HepG2 (cell line): ENCODE results near the gene MMS19. TPM values are rescaled to one million over a fixed set of nuclear protein-coding genes. Genes with fewer than 3 reads are reported as not detected.

Experiments used
- DR1 ChIP-seq: sonication (generic); formaldehyde crosslinking; IDR thresholded peaks from 2 replicates; pipeline ENCODE4 v1.8.0; 2021; ENCODE audit warnings: mild to moderate bottlenecking, missing genetic modification reagents, inconsistent platforms
- EHMT2 ChIP-seq: fragments of 200-600 bp; sonication (generic); IDR thresholded peaks from 2 replicates; pipeline ENCODE4 v1.7.0; 2017; ENCODE audit warnings: antibody characterized with exemption, low read depth, low read length, borderline replicate concordance
- ELF3 ChIP-seq: IDR thresholded peaks from 2 replicates; pipeline ENCODE4 v1.6.1; 2016; ENCODE audit warnings: missing genetic modification reagents, missing compliant biosample characterization
- ELF4 ChIP-seq: sonication (generic); formaldehyde crosslinking; IDR thresholded peaks from 2 replicates; pipeline ENCODE4 v1.5.0; 2020; ENCODE audit warnings: missing genetic modification reagents, mild to moderate bottlenecking, moderate library complexity, borderline replicate concordance
- HOXA5 ChIP-seq: sonication (generic); formaldehyde crosslinking; IDR thresholded peaks from 2 replicates; pipeline ENCODE4 v1.4.0; 2020; ENCODE audit warnings: missing genetic modification reagents
- RFX1 ChIP-seq: fragments of 450-650 bp; IDR thresholded peaks from 2 replicates; pipeline ENCODE4 v1.6.1; 2017
- TBP ChIP-seq: sonication (generic); formaldehyde crosslinking; IDR thresholded peaks from 2 replicates; pipeline ENCODE4 v1.5.0; 2020; ENCODE audit warnings: missing genetic modification reagents
- THAP9 ChIP-seq: sonication (generic); formaldehyde crosslinking; IDR thresholded peaks from 2 replicates; pipeline ENCODE4; 2020; ENCODE audit warnings: missing genetic modification reagents, mild to moderate bottlenecking, borderline replicate concordance
- ZFY ChIP-seq: sonication (generic); formaldehyde crosslinking; IDR thresholded peaks from 2 replicates; pipeline ENCODE4 v1.4.0; 2020; ENCODE audit warnings: missing genetic modification reagents
- ZNF431 ChIP-seq: sonication (generic); formaldehyde crosslinking; IDR thresholded peaks from 2 replicates; pipeline ENCODE4 v1.9.0; 2022; ENCODE audit warnings: missing genetic modification reagents, low read depth, mild to moderate bottlenecking, borderline replicate concordance
- ZNF547 ChIP-seq: sonication (generic); formaldehyde crosslinking; IDR thresholded peaks from 2 replicates; pipeline ENCODE4 v1.5.1; 2020; ENCODE audit warnings: mild to moderate bottlenecking, missing genetic modification reagents
- polyA plus RNA-seq, 8 experiments: library from polyadenylated mRNA; depleted of rRNA in 3 of 8; stranded (reverse) in 7 of 8; unstranded in 1 of 8; fragments of >200 nt; fragmentation: Illumina TruSeq in 4 of 8; extraction: Trizol in 4 of 8; gene quantifications; 2 replicates each; pipeline versions ENCODE4 v1.2.1 to v1.2.3, GENCODE V29; 2011 to 2016; ENCODE audit warnings: low read depth in 4 of 8, missing spikeins in 1 of 8, mixed read lengths in 1 of 8; ENCODE audit not compliant: insufficient read depth in 1 of 8
- total RNA-seq, 5 experiments: library from RNA; depleted of rRNA; stranded (reverse); fragments of >200 nt; fragmentation: Illumina TruSeq; extraction: Trizol; gene quantifications; 2 replicates each; pipeline ENCODE4 v1.2.3, GENCODE V29; 2016; ENCODE audit warnings: low read depth in 1 of 5
- TF ChIP-seq, protein P1 (sequence below): sonication (generic); formaldehyde crosslinking; IDR thresholded peaks from 2 replicates; pipeline ENCODE4 v1.4.0; 2020; ENCODE audit warnings: mild to moderate bottlenecking, missing genetic modification reagents

The MMS19 gene
- total and polyA plus RNA-seq, 2 of the 13 experiments (the other 11 are each of a cell fraction or from before 2014, with no cell fraction given), result 76.4 to 107 TPM

DNA sequence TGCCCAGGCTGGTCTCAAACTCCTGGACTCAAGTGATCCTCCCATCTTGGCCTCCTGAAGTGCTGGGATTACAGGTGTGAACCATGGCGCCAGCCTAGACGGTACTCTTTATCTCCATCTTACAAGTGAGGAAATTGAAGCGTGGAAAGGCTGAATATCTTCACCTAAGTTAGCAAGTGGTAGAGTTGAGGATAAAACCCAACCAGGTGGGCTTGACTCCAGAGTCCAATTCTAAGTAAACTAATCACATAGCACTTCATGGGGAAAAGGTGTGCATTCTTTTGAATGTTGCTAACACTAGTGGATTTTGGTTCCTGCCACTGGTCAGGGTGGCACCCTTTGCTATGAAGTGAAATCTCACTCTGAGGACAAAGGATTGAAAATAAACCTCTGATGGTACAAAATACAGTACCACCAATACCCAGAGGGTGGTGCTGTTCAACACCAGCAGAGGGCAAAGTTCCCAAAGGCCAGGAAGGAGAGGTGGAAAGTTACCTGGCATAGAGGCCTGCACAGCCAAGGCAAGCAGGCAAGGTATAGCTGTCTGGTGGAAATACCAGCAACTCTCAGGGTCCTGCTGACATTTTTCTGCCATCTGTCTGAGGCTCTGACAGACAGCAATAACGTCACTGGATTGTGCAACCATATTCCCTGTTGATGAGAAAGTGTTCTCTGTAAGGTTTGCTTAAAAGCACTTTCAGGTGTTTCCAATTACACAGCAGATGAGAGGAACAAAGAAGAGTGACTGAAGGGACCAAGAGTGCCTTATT, 34.7 kb downstream of the MMS19 start (continued):
- TF ChIP-seq ZNF547 (CRISPR knock-in tag) (no peak), ZNF431 (CRISPR knock-in tag) (no peak), ELF4 (no peak), ZFY (CRISPR knock-in tag) (peak; percentile 63), TBP (CRISPR knock-in tag) (no peak), HOXA5 (CRISPR knock-in tag) (no peak), EHMT2 (no peak), RFX1 (no peak), DR1 (CRISPR knock-in tag) (no peak), THAP9 (no peak), ELF3 (CRISPR knock-in tag) (peak; percentile 53; the same call in 1 of the 2 replicates)
- TF ChIP-seq, protein P1, sequence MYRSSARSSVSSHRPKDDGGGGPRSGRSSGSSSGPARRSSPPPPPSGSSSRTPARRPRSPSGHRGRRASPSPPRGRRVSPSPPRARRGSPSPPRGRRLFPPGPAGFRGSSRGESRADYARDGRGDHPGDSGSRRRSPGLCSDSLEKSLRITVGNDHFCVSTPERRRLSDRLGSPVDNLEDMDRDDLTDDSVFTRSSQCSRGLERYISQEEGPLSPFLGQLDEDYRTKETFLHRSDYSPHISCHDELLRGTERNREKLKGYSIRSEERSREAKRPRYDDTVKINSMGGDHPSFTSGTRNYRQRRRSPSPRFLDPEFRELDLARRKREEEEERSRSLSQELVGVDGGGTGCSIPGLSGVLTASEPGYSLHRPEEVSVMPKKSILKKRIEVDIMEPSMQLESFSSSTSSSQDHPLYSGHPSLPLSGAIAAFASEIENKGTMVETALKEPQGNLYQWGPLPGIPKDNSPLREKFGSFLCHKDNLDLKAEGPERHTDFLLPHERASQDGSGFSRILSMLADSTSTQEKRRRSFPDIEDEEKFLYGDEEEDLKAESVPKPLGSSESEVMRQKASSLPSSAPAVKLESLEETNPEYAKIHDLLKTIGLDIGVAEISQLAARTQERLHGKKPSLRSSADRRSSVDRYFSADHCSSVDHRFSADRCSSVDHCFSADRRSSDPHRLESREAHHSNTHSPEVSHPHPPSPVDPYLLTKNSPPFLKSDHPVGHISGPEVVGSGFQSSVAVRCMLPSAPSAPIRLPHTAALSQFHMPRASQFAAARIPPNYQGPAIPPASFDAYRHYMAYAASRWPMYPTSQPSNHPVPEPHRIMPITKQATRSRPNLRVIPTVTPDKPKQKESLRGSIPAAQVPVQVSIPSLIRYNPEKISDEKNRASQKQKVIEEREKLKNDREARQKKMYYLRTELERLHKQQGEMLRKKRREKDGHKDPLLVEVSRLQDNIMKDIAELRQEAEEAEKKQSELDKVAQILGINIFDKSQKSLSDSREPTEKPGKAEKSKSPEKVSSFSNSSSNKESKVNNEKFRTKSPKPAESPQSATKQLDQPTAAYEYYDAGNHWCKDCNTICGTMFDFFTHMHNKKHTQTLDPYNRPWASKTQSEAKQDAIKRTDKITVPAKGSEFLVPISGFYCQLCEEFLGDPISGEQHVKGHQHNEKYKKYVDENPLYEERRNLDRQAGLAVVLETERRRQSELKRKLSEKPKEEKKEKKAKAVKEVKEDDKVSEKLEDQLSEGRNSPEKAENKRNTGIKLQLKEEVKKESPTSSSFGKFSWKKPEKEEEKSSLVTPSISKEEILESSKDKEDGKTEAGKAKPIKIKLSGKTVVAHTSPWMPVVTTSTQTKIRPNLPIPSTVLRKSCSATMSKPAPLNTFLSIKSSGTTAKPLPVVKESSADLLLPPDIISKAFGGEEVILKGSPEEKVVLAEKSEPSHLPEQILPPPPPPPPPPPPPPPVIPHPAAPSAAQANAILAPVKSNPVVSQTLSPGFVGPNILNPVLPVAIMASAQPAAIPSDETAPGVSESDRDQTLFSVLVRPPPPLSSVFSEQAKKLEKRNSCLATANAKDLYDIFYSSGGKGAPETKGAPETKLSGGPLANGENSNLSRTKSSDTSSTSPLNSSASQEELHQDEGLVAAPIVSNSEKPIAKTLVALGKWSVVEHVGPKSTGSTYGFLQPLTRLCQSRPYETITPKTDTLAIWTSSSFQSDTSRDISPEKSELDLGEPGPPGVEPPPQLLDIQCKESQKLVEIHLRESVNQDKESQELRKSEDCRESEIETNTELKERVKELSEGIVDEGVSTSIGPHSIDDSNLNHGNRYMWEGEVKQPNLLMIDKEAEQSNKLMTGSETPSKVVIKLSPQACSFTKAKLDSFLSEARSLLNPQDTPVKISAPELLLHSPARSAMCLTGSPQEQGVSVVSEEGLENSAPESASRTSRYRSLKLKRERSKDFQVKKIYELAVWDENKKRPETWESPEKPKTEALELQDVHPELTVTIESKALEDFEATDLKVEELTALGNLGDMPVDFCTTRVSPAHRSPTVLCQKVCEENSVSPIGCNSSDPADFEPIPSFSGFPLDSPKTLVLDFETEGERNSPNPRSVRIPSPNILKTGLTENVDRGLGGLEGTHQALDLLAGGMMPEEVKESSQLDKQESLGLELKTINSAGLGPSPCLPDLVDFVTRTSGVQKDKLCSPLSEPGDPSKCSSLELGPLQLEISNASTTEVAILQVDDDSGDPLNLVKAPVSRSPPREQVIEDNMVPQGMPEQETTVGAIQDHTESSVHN (CRISPR knock-in tag), result no peak
